Astrocyte of the cerebellum (primary cell): ENCODE results near the gene TMEM273.

Experiments used
- DNase-seq: peaks from one replicate; pipeline ENCODE4 v3.0.0-alpha.2; 2011; ENCODE audit warnings: low read depth
- H3K4me3 ChIP-seq: 2 replicates; pipeline ENCODE4 v1.5.1; 2011; ENCODE audit warnings: mild to moderate bottlenecking, low read depth, low read length, moderate library complexity
- in situ Hi-C: cut with HindIII; loops from 2 replicates; pipeline ENCODE4 v1.10.0; 2017; ENCODE audit warnings: low sequenced_read_pairs
- TF ChIP-seq, protein P1 (sequence below): IDR thresholded peaks from 2 replicates; pipeline ENCODE4 v1.5.1; 2012; ENCODE audit warnings: low read length, low read depth, moderate library complexity, mild to moderate bottlenecking; ENCODE audit errors: missing control alignments

The TMEM273 gene

DNA sequence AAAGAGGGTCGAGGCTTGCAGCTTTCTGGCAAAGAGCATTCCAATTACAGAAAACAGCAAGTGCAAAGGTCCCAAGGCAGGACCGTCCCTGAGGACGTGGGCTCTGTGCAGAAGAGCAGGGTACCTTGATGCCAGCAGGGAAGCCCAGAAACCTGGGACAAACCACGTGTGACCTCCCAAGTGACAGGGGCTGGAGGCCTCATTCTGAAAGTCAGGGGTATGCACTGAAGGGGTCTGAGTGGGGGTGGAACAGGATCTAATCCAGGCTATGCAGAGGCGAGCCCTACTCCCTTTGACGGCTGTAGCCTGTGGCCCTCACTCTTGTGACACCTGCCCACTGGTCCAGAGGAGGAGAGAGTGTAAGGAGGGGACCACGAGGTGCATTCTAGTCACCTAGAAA is 22.9 kb downstream of the TMEM273 start:
- in situ Hi-C loops = no loop called here
- TF ChIP-seq, protein P1, sequence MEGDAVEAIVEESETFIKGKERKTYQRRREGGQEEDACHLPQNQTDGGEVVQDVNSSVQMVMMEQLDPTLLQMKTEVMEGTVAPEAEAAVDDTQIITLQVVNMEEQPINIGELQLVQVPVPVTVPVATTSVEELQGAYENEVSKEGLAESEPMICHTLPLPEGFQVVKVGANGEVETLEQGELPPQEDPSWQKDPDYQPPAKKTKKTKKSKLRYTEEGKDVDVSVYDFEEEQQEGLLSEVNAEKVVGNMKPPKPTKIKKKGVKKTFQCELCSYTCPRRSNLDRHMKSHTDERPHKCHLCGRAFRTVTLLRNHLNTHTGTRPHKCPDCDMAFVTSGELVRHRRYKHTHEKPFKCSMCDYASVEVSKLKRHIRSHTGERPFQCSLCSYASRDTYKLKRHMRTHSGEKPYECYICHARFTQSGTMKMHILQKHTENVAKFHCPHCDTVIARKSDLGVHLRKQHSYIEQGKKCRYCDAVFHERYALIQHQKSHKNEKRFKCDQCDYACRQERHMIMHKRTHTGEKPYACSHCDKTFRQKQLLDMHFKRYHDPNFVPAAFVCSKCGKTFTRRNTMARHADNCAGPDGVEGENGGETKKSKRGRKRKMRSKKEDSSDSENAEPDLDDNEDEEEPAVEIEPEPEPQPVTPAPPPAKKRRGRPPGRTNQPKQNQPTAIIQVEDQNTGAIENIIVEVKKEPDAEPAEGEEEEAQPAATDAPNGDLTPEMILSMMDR = no peak
- no peak for DNase-seq
- no peak overlapping the region for H3K4me3 ChIP-seq

DNA sequence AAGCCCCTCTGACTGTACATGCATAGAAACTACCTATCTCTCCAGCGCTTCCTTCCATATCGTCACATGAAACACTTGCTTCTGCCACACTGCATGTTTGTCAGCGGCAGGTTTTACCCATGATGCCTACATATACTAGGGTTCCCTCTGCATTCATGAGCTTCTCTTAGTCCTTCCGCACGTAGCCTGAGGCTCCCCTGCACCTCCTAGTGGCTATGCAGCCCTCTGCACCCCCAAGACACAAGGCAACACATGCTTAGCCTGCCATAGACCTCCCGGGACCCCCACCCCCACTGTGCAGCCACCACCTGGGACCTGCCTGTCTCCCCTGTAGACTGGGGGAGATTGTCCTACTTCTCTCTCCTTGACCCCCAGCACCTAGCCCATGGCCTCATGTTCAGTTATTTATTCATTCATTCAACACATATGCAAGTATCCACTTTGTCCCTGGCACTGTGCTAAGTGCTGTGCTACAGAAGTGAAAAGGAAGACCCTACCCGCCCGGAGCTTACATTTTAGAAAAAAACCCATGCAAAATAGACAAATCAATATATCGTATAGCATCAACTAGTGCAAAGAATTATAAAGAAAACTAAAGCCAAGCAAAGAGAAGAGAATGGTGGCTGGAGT is 23.5 kb downstream of the TMEM273 start:
- DNase-seq = no peak
- no peak overlapping the region for H3K4me3 ChIP-seq
- in situ Hi-C loops = no loop called here
- TF ChIP-seq, protein P1 = peak; percentile 69

DNA sequence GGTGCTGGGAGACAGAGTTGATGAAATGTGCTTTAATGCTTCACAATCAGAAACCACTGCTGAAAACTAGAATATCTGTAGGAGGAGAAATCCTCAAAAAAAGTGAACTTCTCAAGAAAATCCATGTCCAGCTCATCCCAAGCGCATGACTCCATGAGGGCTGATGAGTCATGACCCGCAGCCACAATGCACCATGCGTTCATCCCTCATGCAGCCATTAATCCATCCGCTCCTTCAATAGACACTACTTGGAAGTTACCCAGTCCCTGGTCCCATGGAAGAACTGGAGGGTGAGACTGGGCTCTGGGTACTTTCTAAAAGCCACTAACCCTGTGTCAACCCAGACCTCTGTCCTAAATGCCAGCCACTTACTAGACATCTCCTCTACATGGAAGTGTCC is 24.4 kb downstream of the TMEM273 start:
- no peak overlapping the region for H3K4me3 ChIP-seq
- TF ChIP-seq, protein P1 = no peak
- in situ Hi-C loops = no loop called here
- peak; percentile 28 for DNase-seq

DNA sequence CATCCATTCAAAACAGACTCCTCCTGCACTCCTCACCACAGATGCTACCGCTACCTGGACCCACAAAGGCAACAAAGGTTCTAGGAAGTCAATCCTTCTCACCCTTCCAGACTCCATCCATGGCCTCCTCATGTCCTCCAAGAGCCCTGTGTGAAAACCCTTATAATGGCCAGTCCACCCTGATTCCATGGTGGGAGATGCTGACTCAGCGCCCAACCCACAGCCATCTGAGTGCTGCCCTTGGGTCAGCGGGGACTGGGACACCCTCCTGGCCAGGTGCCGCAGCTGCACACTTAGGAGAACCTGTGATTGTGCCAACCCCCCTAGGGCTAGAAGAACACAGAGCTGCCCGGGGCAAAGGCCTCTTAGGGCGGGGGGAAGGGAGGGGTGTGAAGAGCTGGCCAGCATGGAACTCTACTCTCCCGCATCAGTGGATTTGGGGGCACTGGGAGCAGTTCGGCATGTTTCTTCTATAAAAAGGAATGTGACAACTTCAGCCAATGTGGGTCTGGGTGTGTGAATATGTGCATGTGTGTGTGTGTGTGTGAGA is 25.4 kb downstream of the TMEM273 start:
- H3K4me3 ChIP-seq = no peak overlapping the region
- DNase-seq = no peak
- in situ Hi-C loops = no loop called here
- TF ChIP-seq, protein P1 = no peak

DNA sequence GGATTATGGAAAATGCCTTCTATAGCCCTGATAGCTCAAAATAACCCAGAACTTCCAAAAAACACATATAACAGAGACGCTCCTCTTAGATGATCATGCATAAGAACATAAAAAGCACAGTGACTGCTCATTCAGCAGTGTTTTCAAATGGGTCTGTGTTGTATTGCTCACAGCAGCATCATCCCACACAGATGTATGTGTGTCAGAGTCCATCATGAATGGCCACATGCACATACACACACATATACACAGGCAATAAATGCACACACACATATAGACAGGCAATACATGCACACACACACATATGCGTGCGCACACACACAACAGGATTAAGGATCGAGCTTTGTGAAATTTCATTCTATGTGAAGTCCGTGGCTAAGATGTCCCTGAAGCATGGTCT is 26.1 kb downstream of the TMEM273 start:
- H3K4me3 ChIP-seq = no peak overlapping the region
- in situ Hi-C loops = no loop called here
- no peak for DNase-seq
- TF ChIP-seq, protein P1 = no peak

DNA sequence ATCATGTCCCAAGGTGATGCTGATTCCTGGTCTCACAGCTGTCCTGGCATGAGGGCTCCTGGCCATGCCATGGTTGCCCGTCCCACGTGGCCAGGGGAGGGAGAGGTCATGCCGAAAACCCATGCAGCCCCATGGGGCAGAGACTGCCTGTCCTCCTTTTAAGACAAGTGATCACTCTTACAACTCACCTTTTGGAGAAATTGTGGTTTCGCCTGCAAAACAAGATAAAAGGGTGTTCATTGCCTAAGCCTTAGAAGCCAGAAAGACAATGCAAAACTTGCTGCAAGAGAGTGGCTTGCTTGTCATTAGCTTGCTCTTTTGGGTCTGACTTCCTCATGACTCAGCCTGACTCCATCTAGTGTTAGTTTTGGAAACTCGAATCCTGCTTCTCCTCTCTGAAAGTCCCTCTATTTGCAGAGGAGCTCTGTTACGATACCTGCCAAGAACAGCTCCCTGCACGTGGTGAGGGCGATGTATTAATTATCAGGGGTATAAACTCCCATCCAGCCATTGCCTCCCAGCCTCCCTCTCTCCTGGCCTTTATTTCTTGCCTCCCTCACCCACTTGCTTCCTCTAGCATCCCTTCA is 26.7 kb downstream of the TMEM273 start:
- DNase-seq = peak; percentile 48
- no peak overlapping the region for H3K4me3 ChIP-seq
- TF ChIP-seq, protein P1 = peak; percentile 53
- in situ Hi-C loops = no loop called here
